Thoracic aorta (tissue), 2 donors: ENCODE data around the gene PPP1CB. TPM values are rescaled to one million over a fixed set of nuclear protein-coding genes. Genes with fewer than 3 reads are reported as not detected.

Experiments used
- ATAC-seq: fragments of 150-250 bp; one replicate; pipeline ENCODE4 v1.8.0; 2017; ENCODE audit warnings: low read depth; ENCODE audit not compliant: insufficient number of reproducible peaks, low FRiP score
- DNase-seq: peaks from one replicate; pipeline ENCODE4 v3.0.0-alpha.2; 2020; ENCODE audit warnings: low spot score
- H3K27ac ChIP-seq, 2 donors: fragments of 200-600 bp; sonication (generic); 1 replicate in 1 of 2; 2 replicates in 1 of 2; pipeline ENCODE4 v1.5.1; 2016; ENCODE audit warnings: mild to moderate bottlenecking in 2 of 2, moderate library complexity in 2 of 2
- H3K27me3 ChIP-seq: fragments of 200-600 bp; sonication (generic); replicated peaks from 2 replicates; pipeline ENCODE4 v1.6.0; 2016; ENCODE audit warnings: mild to moderate bottlenecking; ENCODE audit not compliant: insufficient read depth
- H3K36me3 ChIP-seq: fragments of 200-600 bp; sonication (generic); one replicate; pipeline ENCODE4 v1.5.1; 2016
- H3K4me1 ChIP-seq, 2 donors: fragments of 200-600 bp; sonication (generic); 1 replicate in 1 of 2; 2 replicates in 1 of 2; pipeline versions ENCODE4 v1.5.1 to v1.6.0; 2016; ENCODE audit warnings: low read depth in 2 of 2, mild to moderate bottlenecking in 1 of 2; ENCODE audit not compliant: control insufficient read depth in 1 of 2
- H3K4me3 ChIP-seq: fragments of 200-600 bp; sonication (generic); 2 replicates; pipeline ENCODE4 v1.5.1; 2016; ENCODE audit warnings: mild to moderate bottlenecking
- H3K9me3 ChIP-seq: fragments of 200-600 bp; sonication (generic); 2 replicates; pipeline ENCODE4 v1.5.1; 2016
- total RNA-seq, 2 donors: library from RNA; depleted of rRNA; stranded (reverse); fragments of >200 nt; gene quantifications; one replicate each; pipeline versions ENCODE4 v1.1.0 to v1.2.3, GENCODE V29; 2016
- TF ChIP-seq, protein P1 (sequence below): fragments of 200-600 bp; sonication (generic); IDR thresholded peaks from one replicate; pipeline ENCODE4 v1.5.1; 2019; ENCODE audit warnings: antibody characterized with exemption

The PPP1CB gene
- total RNA-seq, 2 donors from 2014 or later, result 326 to 585 TPM

DNA sequence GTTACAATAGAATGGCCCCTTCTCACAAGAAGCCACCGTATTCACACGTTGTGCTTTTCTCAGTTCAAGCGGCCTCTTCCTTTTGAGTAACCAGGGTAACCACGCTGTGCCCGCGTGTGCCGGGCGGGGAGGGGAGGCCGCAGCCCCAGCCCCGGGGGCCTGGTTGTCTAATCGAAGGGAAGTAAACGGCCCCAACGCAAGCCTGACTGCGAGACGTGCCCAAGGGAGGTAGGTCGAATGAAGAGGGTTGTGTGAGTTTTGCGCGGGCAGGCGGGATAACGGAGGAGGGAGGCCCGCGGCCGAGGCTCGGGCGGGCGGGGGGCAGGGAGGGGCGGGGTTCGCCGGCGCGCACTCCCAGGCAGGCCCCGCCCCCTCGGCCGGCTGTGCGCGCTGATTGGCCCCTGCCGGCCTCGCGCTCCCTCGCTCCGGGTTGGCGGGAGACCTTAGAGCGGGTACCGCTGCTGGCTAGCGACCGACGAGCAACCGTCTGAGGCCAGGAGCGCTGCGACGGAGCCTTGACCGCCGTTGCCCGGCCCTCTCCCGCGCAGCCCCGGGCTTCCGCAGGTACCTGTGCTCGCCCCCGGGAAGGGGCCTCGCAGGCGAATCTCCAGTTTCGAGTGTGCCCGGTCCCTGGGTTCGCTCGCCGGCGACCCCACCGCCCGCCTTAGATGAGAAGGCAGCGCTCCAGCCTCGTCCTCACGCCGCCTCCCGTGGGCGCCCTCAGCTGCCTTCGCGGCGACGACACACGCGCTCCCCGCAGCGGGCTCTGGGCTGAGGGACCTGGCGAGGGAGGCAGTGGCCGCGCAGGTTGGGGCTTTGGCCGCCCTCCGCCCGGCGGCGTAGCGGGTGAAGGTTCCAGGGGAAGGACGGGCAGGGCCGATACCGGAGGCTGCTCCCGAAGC is 59.0 kb downstream of the PPP1CB start, which contains the start of gene SPDYA:
SPDYA (plus strand) TSS at position 451 of the 902 bp plus-strand sequence. CDS start 5,181 bp downstream, outside the sequence.
- Histone ChIP-seq H3K27ac (peak within 1 kb of the TSS in 1 of 2 donors; percentile 43), H3K27me3 (no peaks in the 10 kb centered on the region), H3K36me3 (peaks cover 11% of the 10 kb centered on the region), H3K4me3 (peak within 1 kb of the TSS; percentile 78), H3K4me1 (peaks cover 0 to 9% of the 10 kb centered on the region in 2 donors), H3K9me3 (no peaks in the 10 kb centered on the region)
- TF ChIP-seq, protein P1, sequence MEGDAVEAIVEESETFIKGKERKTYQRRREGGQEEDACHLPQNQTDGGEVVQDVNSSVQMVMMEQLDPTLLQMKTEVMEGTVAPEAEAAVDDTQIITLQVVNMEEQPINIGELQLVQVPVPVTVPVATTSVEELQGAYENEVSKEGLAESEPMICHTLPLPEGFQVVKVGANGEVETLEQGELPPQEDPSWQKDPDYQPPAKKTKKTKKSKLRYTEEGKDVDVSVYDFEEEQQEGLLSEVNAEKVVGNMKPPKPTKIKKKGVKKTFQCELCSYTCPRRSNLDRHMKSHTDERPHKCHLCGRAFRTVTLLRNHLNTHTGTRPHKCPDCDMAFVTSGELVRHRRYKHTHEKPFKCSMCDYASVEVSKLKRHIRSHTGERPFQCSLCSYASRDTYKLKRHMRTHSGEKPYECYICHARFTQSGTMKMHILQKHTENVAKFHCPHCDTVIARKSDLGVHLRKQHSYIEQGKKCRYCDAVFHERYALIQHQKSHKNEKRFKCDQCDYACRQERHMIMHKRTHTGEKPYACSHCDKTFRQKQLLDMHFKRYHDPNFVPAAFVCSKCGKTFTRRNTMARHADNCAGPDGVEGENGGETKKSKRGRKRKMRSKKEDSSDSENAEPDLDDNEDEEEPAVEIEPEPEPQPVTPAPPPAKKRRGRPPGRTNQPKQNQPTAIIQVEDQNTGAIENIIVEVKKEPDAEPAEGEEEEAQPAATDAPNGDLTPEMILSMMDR, result no peak
- peak; percentile 66 for ATAC-seq
- DNase-seq, result peak; percentile 22

DNA sequence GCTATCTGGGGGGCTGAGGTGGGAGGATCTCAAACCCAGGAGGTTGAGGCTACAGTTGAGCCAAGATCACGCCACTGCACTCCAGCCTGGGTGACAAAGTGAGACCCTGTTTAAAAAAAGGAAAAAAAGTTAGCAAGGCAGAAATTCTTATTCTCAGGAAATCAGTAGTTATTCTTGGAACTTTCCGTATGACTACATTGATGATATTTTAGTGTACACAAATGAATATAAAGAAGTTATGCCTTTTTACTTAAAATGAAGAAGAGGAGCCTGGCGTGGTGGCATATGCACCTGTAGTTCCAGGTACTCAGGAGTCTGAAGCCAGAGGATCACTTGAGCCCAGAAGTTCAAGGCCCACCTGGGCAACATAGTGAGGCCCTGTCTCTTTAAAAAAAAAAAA is 66.4 kb downstream of the PPP1CB start:
- Histone ChIP-seq H3K36me3 (no peaks in the 10 kb centered on the region), H3K27ac (no peak overlapping the region), H3K9me3 (no peaks in the 10 kb centered on the region), H3K4me1 (no peaks in the 10 kb centered on the region), H3K4me3 (no peak overlapping the region), H3K27me3 (no peaks in the 10 kb centered on the region)
- TF ChIP-seq, protein P1, result no peak
- DNase-seq, result no peak
- ATAC-seq, result no peak

DNA sequence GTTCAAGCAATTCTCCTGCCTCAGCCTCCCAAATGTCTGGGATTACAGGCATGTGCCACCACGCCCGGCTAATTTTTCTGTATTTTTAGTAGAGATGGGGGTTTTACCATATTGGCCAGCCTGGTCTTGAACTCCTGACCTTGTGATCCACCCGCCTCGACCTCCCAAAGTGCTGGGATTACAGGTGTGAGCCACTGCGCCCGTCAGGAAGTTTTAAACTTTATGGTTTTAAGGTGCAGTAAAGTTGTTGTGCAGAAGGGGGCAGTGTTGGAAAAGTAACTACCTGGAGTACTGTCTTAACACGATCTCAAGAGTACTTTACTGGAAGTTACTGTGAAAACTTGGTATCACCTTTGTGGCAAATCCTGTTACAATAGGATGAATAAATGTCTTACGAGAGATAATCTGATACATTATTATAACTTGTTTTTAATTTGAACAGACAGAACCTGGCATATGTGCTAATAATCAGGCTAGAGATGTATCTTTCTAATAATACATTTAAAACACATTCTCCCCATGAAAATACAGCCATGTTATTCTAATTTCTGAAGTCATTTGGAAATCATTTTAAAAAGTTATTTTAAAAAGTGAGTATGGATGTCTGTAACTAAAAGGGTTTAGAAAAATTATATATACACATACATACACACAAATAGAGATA is 69.8 kb downstream of the PPP1CB start:
- DNase-seq, result no peak
- no peaks in the 10 kb centered on the region for H3K27me3 ChIP-seq
- ATAC-seq, result no peak
- no peaks in the 10 kb centered on the region for H3K36me3 ChIP-seq
- H3K4me1 ChIP-seq, result no peaks in the 10 kb centered on the region
- no peak overlapping the region for H3K27ac ChIP-seq
- no peak overlapping the region for H3K4me3 ChIP-seq
- H3K9me3 ChIP-seq, result no peaks in the 10 kb centered on the region
- TF ChIP-seq, protein P1, result peak; percentile 71

DNA sequence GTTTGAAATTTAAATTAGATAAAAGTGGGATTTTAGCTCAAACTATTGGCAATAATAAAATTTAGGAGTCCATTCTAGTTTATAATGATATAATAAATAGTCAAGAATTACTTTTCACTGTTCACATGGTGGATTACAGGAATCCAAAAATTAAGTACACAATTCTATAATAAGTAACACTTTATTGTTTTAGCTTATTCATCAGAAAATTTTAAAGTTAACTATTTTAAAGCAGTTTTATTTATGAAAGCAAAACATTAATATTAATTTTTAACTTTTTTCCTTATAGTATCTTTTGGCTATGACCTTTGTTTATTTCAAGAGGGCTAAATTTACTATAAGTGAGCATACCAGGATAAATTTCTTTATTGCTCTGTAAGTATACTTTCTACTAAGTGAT is 70.4 kb downstream of the PPP1CB start:
- no peak for DNase-seq
- H3K36me3 ChIP-seq, result no peaks in the 10 kb centered on the region
- TF ChIP-seq, protein P1, result no peak

DNA sequence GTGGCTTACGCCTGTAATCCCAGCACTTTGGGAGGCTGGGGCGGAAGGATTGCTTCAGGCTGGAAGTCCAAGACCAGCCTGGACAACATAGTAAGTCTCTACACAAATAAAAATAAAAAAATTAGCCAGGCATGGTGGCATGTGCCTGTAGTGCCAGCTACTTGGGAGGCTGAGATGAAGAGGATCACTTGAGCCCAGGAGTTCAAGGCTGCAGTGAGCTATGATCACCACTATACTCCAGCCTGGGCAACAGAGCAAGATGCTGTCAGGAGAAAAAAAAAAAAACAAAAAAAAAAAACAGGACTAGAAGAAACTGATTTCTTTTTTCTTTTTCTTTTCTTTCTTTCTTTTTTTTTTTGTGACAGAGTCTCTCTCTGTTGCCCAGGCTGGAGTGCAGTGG is 72.6 kb downstream of the PPP1CB start:
- H3K9me3 ChIP-seq, result no peaks in the 10 kb centered on the region
- TF ChIP-seq, protein P1, result no peak
- H3K27me3 ChIP-seq, result no peaks in the 10 kb centered on the region
- no peak for DNase-seq
- no peak for ATAC-seq
- no peak overlapping the region for H3K4me3 ChIP-seq
- no peaks in the 10 kb centered on the region for H3K4me1 ChIP-seq
- H3K36me3 ChIP-seq, result no peaks in the 10 kb centered on the region
- no peak overlapping the region for H3K27ac ChIP-seq

More for the DNA sequence above, 70.4 kb downstream of the PPP1CB start:
- Histone ChIP-seq H3K27me3 (no peaks in the 10 kb centered on the region), H3K4me3 (no peak overlapping the region), H3K4me1 (no peaks in the 10 kb centered on the region), H3K27ac (no peak overlapping the region), H3K9me3 (no peaks in the 10 kb centered on the region)
- no peak for ATAC-seq
